ENCODE data around the gene DENND2D. TPM values are rescaled to one million over a fixed set of nuclear protein-coding genes. Genes with fewer than 3 reads are reported as not detected.

DENND2D gene
- total RNA-seq, 1 donor from 2014 or later: 0.25 TPM

GRCh38 chr1:111184663-111185062 lies 15.8 kb downstream of the DENND2D start:
- Mint-ChIP-seq H3K27me3 (ENCODE audit: low read depth) (no peaks in the 10 kb centered on the region), H3K27ac (ENCODE audit: unreplicated experiment) (no peak overlapping the region), H3K4me3 (ENCODE audit: unreplicated experiment) (no peak overlapping the region), H3K9me3 (ENCODE audit: low read depth) (no peaks in the 10 kb centered on the region), H3K4me1 (ENCODE audit: low read depth) (no peaks in the 10 kb centered on the region), H3K36me3 (ENCODE audit: low read depth) (peaks cover 27% of the 10 kb centered on the region)
- no peak for DNase-seq (ENCODE audit: low spot score)
- TF ChIP-seq CTCF (IDR thresholded peaks at IDR 0.05): no peak

DNA sequence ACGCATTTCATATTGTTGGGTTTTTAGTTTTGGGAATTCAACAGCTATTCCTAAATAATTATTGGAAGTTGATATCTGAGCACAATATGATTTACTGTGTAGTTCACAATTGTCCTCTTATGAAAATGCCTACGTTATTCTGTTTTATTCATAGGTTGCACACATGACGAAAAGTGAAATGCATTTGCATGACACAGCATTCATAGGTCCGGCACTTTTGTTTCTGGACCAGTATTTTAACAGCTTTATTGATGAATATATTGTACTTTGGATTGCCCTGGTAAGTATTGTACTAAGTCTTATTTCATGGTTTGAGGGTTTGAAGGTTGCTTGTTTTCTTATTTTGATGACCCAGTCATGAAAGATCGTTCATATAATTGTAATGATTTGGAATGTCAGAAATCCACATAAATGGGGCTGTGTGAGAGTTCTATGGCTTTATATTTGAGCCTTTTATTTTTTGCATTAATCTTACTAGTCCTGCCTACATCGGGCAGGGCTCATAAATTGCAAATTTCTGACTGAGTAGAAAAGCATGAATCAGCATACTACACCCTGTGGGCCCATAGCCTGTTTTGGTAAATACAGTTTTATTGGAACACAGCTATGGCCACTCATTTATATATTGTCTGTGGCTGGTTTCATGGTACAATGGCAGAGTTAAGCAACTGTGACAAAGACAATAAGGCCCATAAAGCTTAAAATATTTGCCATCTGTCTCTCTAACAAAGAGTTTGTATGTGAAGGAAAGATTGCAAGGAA lies 17.0 kb downstream of the DENND2D start:
- TF ChIP-seq CTCF (IDR thresholded peaks at IDR 0.05): no peak
- no peak for DNase-seq (ENCODE audit: low spot score)
- Mint-ChIP-seq H3K9me3 (ENCODE audit: low read depth) (no peaks in the 10 kb centered on the region), H3K27me3 (ENCODE audit: low read depth) (no peaks in the 10 kb centered on the region), H3K27ac (ENCODE audit: unreplicated experiment) (no peak overlapping the region), H3K4me3 (ENCODE audit: unreplicated experiment) (no peak overlapping the region), H3K36me3 (ENCODE audit: low read depth) (peaks cover 26% of the 10 kb centered on the region), H3K4me1 (ENCODE audit: low read depth) (no peaks in the 10 kb centered on the region)

- H3K36me3 Mint-ChIP-seq (ENCODE audit: low read depth): peaks cover 29% of the 10 kb centered on the region
- H3K9me3 Mint-ChIP-seq (ENCODE audit: low read depth): no peaks in the 10 kb centered on the region
- TF ChIP-seq CTCF (IDR thresholded peaks at IDR 0.05): no peak
- H3K27ac Mint-ChIP-seq (ENCODE audit: unreplicated experiment): no peak overlapping the region
- DNase-seq (ENCODE audit: low spot score): no peak
- H3K4me1 Mint-ChIP-seq (ENCODE audit: low read depth): no peaks in the 10 kb centered on the region
- no peak overlapping the region for H3K4me3 Mint-ChIP-seq (ENCODE audit: unreplicated experiment)
- H3K27me3 Mint-ChIP-seq (ENCODE audit: low read depth): no peaks in the 10 kb centered on the region
These were observed 18.4 kb downstream of the DENND2D start for GRCh38 chr1:111182052-111182451.

GRCh38 chr1:111179968-111180533 lies 20.4 kb downstream of the DENND2D start:
- TF ChIP-seq CTCF (IDR thresholded peaks at IDR 0.05): no peak
- H3K27ac Mint-ChIP-seq (ENCODE audit: unreplicated experiment): no peak overlapping the region

DNA sequence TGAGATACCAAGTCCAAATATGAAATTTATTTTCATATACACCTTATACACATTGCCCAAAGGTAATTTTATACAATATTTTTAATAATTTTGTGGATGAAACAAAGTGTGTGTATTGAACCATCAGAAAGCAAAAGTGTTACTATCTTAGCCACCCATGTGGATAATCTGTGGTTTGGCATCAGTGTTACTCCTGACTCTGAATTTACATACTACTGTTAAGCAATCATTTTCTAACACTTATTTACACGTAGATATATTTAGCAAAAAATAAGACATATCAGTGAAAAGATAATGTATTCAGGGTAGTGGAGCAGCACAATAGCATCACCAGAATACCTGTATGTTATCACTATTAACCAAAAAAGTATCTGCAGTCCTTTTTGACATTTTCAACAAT lies 23.8 kb downstream of the DENND2D start:
- Mint-ChIP-seq H3K4me1 (ENCODE audit: low read depth) (no peaks in the 10 kb centered on the region), H3K9me3 (ENCODE audit: low read depth) (no peaks in the 10 kb centered on the region), H3K4me3 (ENCODE audit: unreplicated experiment) (no peak overlapping the region), H3K27ac (ENCODE audit: unreplicated experiment) (no peak overlapping the region), H3K27me3 (ENCODE audit: low read depth) (no peaks in the 10 kb centered on the region), H3K36me3 (ENCODE audit: low read depth) (peaks cover 15% of the 10 kb centered on the region)
- no peak for DNase-seq (ENCODE audit: low spot score)
- no peak for TF ChIP-seq CTCF (IDR thresholded peaks at IDR 0.05)

More at GRCh38 chr1:111179968-111180533, 20.4 kb downstream of the DENND2D start:
- Mint-ChIP-seq H3K4me1 (ENCODE audit: low read depth) (no peaks in the 10 kb centered on the region), H3K4me3 (ENCODE audit: unreplicated experiment) (no peak overlapping the region), H3K9me3 (ENCODE audit: low read depth) (no peaks in the 10 kb centered on the region), H3K27me3 (ENCODE audit: low read depth) (no peaks in the 10 kb centered on the region), H3K36me3 (ENCODE audit: low read depth) (peaks cover 21% of the 10 kb centered on the region)
- DNase-seq (ENCODE audit: low spot score): no peak
